Kidney epithelial cell (primary cell): ENCODE results near the gene ADAM12. TPM values are rescaled to one million over a fixed set of nuclear protein-coding genes. Genes with fewer than 3 reads are reported as not detected.

Source experiments
- DNase-seq: peaks from one replicate; pipeline ENCODE4 v3.0.0-alpha.2; 2010; ENCODE audit warnings: low read depth
- H3K27me3 ChIP-seq: 2 replicates; pipeline ENCODE4 v1.6.0; 2011; ENCODE audit warnings: low read length; ENCODE audit not compliant: control insufficient read depth, insufficient read depth
- H3K36me3 ChIP-seq: 2 replicates; pipeline ENCODE4 v1.5.1; 2011; ENCODE audit warnings: low read length; ENCODE audit not compliant: control insufficient read depth, insufficient read depth
- H3K4me3 ChIP-seq: 2 replicates; pipeline ENCODE4 v1.5.1; 2011; ENCODE audit warnings: low read depth, mild to moderate bottlenecking, control low read depth, low read length
- CTCF ChIP-seq: IDR thresholded peaks from 2 replicates; pipeline ENCODE4 v1.5.1; 2011; ENCODE audit warnings: mild to moderate bottlenecking, moderate library complexity, low read length, control low read depth, inconsistent platforms; ENCODE audit not compliant: insufficient read depth, poor library complexity, severe bottlenecking
- total RNA-seq: library from RNA; depleted of rRNA; stranded (reverse); fragments of >200 nt; gene quantifications from 2 replicates; pipeline ENCODE4 v1.2.3, GENCODE V29; 2015

Gene ADAM12
- total RNA-seq, 1 donor from 2014 or later, result 21.9 TPM

- no peak for TF ChIP-seq CTCF
- no peak overlapping the region for H3K4me3 ChIP-seq
- no peaks in the 10 kb centered on the region for H3K36me3 ChIP-seq
- DNase-seq, result no peak
- no peaks in the 10 kb centered on the region for H3K27me3 ChIP-seq
Observed at GRCh38 chr10:126004752-126005151, 383.5 kb downstream of the ADAM12 start.

GRCh38 chr10:126001576-126001975 is 386.7 kb downstream of the ADAM12 start:
- Histone ChIP-seq H3K36me3 (no peaks in the 10 kb centered on the region), H3K4me3 (no peak overlapping the region), H3K27me3 (no peaks in the 10 kb centered on the region)
- no peak for DNase-seq
- no peak for TF ChIP-seq CTCF

- no peaks in the 10 kb centered on the region for H3K27me3 ChIP-seq
- no peaks in the 10 kb centered on the region for H3K36me3 ChIP-seq
- H3K4me3 ChIP-seq, result no peak overlapping the region
- TF ChIP-seq CTCF, result no peak
- no peak for DNase-seq
Observed at GRCh38 chr10:125999694-126000093, 388.6 kb downstream of the ADAM12 start.

GRCh38 chr10:125997586-125997985 is 390.7 kb downstream of the ADAM12 start:
- TF ChIP-seq CTCF, result no peak
- Histone ChIP-seq H3K36me3 (no peaks in the 10 kb centered on the region), H3K27me3 (no peaks in the 10 kb centered on the region), H3K4me3 (no peak overlapping the region)
- no peak for DNase-seq

- no peak for DNase-seq
- H3K27me3 ChIP-seq, result no peaks in the 10 kb centered on the region
- H3K4me3 ChIP-seq, result no peak overlapping the region
- peaks cover 1% of the 10 kb centered on the region for H3K36me3 ChIP-seq
- no peak for TF ChIP-seq CTCF
Observed at GRCh38 chr10:125995726-125996304, 392.5 kb downstream of the ADAM12 start.

GRCh38 chr10:125994601-125995000 is 393.7 kb downstream of the ADAM12 start:
- TF ChIP-seq CTCF, result no peak
- DNase-seq, result no peak
- Histone ChIP-seq H3K27me3 (no peaks in the 10 kb centered on the region), H3K4me3 (no peak overlapping the region), H3K36me3 (peaks cover 1% of the 10 kb centered on the region)
